Prostate gland (tissue), 1 donor: ENCODE results near the gene SP7.

Experiments used
- POLR2A ChIP-seq: fragments of 450-650 bp; IDR thresholded peaks from one replicate; pipeline ENCODE4 v1.6.1; 2016; ENCODE audit warnings: antibody characterized with exemption, mild to moderate bottlenecking
- POLR2AphosphoS5 ChIP-seq: sonication (generic); formaldehyde crosslinking; IDR thresholded peaks from one replicate; pipeline ENCODE4 v1.6.1; 2017; ENCODE audit warnings: antibody characterized with exemption

GRCh38 chr12:53381731-53382630, 45.8 kb upstream of the SP7 start:
- TF ChIP-seq POLR2AphosphoS5 (peak; percentile 9), POLR2A (no peak)
